Measurements from ENCODE around the gene RPL7L1.
A peak's percentile ranks its signal among the peaks of the same experiment; 100 is the strongest.

RPL7L1 gene

GRCh38 chr6:42921801-42922200 is 42.4 kb downstream of the RPL7L1 start:
- no peak for DNase-seq (ENCODE audit: low read depth)
- H3K4me3 ChIP-seq (ENCODE audit: low read depth, low read length), result no peak overlapping the region
- no peak for TF ChIP-seq CTCF (conservative IDR thresholded peaks at IDR 0.05; ENCODE audit: low read depth, low read length)

DNA sequence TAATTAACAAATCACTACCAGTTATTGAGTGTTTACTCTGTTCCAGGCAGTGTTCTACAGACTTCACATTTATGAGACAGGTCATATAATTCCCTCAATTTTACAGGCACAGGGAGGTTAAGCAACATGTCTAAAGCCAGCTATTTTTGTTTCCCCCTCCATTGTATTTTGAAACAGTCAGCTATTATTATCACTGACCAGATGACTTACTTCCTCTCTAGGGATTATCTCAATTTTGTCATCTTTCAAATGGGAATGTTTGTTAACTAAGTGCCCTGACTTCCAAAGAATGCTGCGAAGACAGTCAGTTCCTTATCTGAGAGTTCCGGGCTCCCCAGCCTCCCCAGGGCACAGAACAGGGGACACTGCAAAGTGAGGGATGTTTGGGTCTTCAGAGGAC is 44.2 kb downstream of the RPL7L1 start:
- TF ChIP-seq CTCF (conservative IDR thresholded peaks at IDR 0.05; ENCODE audit: low read depth, low read length), result no peak
- no peak for DNase-seq (ENCODE audit: low read depth)
- no peak overlapping the region for H3K4me3 ChIP-seq (ENCODE audit: low read depth, low read length)

DNA sequence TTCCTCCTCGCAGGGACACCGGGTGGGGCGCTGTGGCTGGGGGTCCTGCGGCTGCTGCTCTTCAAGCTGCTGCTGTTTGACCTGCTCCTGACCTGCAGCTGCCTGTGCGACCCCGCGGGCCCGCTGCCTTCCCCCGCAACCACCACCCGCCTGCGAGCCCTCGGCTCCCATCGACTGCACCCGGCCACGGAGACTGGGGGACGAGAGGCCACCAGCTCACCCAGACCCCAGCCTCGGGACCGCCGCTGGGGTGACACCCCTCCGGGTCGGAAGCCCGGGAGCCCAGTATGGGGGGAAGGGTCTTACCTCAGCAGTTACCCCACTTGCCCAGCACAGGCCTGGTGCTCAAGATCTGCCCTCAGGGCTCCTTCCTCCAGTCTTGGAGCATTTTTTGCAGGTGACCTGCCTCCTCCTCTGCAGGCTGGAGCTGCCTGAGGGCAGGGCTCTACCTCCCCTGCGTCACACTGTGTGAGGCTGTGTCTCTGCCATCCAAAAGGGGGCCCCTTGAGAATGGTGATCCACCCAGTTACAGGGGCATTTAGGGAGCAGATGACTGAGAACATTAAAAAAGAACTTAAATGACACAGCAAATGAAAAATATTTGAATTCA is 45.9 kb downstream of the RPL7L1 start:
- no peak overlapping the region for H3K4me3 ChIP-seq (ENCODE audit: low read depth, low read length)
- DNase-seq (ENCODE audit: low read depth), result no peak
- TF ChIP-seq CTCF (conservative IDR thresholded peaks at IDR 0.05; ENCODE audit: low read depth, low read length), result no peak

DNA sequence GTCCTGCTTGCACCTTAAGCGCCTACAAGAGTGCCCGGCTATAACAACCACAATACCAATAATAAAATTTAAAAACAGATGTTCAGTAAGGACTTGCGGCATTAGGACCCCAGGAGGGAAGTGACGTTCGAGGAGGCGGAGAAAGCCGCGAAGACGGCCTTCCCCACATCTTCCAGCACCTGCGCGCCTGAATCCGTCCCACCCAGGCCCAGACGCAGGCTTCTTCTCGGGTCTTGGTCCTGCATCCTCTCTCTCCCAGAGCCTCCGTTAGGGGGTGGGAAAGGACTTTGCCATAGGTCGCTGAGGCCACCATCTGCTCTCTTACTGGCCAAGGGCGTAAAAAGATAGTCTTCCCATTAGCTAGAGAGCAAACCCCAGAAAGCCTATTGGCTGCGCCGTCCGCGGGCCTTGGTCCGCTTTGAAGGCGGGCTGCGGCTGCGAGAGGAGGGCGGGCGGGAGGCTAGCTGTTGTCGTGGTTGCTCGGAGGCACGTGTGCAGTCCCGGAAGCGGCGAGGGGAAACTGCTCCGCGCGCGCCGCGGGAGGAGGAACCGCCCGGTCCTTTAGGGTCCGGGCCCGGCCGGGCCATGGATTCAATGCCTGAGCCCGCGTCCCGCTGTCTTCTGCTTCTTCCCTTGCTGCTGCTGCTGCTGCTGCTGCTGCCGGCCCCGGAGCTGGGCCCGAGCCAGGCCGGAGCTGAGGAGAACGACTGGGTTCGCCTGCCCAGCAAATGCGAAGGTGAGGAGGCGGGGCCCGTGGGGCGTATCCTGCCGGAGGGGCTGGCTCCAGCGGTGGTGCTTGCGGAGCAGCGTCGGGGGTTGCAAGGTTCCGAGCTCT is 49.8 kb downstream of the RPL7L1 start, which contains the start of gene CNPY3:
TSS of gene CNPY3 (plus strand) at position 495 of the 835 bp plus-strand sequence. CDS start at position 586, 91 bp downstream.
- peak; percentile 98 for DNase-seq (ENCODE audit: low read depth)
- H3K4me3 ChIP-seq (ENCODE audit: low read depth, low read length), result peak within 1 kb of the TSS; percentile 71
- TF ChIP-seq CTCF (conservative IDR thresholded peaks at IDR 0.05; ENCODE audit: low read depth, low read length), result no peak

GRCh38 chr6:42929821-42930360 is 50.5 kb downstream of the RPL7L1 start:
- no peak for TF ChIP-seq CTCF (conservative IDR thresholded peaks at IDR 0.05; ENCODE audit: low read depth, low read length)
- H3K4me3 ChIP-seq (ENCODE audit: low read depth, low read length), result peak overlapping the region; percentile 71
- DNase-seq (ENCODE audit: low read depth), result peak; percentile 80

DNA sequence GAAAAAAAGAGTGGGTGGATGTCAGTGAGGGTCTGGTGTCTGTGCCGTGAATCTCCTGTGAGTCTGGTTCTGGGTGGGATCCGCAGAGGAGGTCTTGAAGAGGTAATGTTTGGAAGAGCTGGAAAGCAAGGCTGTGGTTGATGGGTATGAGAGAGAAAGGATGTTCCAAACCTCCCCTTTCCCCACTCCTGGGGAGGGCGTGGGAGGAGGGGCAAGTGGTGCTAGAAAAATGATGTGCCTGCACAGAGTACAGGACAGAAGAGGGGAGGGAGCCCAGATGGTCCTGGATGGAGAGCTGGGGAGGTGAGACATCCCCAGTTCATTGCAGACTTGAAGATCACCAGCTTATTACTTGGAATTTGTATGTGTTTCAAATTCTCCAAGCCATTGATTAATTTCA is 53.0 kb downstream of the RPL7L1 start:
- DNase-seq (ENCODE audit: low read depth), result no peak
- H3K4me3 ChIP-seq (ENCODE audit: low read depth, low read length), result no peak overlapping the region
- TF ChIP-seq CTCF (conservative IDR thresholded peaks at IDR 0.05; ENCODE audit: low read depth, low read length), result no peak
